ENCODE data around the gene TNIK. TPM values are rescaled to one million over a fixed set of nuclear protein-coding genes. Genes with fewer than 3 reads are reported as not detected.

TNIK gene
- total and polyA plus RNA-seq, 2 of the 4 experiments (the other 2 are of a cell fraction): 3.4 to 6.3 TPM

- no peak for ATAC-seq (ENCODE audit: low read depth)
- POLR2A ChIA-PET (ENCODE audit: unreplicated experiment): no interaction called here
- no peak for DNase-seq
- peaks cover 3% of the 10 kb centered on the region for H3K9me1 ChIP-seq (ENCODE audit: insufficient read depth, low read length)
- no peak overlapping the region for H4K8ac ChIP-seq (ENCODE audit: low read depth in 2 of 2, low read length in 2 of 2)
- no peaks in the 10 kb centered on the region for H4K20me1 ChIP-seq (ENCODE audit: insufficient read depth, low read length)
- H3K4me3 ChIP-seq (ENCODE audit: insufficient read depth, low read depth, low read length): no peak overlapping the region
- no peaks in the 10 kb centered on the region for H3K27me3 ChIP-seq (ENCODE audit: control insufficient read depth, insufficient read depth, low read length)
- H4K5ac ChIP-seq (ENCODE audit: low read depth, low read length): no peak overlapping the region
- H3K9ac ChIP-seq (ENCODE audit: low read depth, low read length): no peak overlapping the region
- H3K23ac ChIP-seq (ENCODE audit: low read depth, low read length): no peak overlapping the region
- H2BK5ac ChIP-seq (ENCODE audit: low read depth, low read length, poor library complexity, severe bottlenecking): no peak overlapping the region
- H3K14ac ChIP-seq (replicated peaks; ENCODE audit: low read depth, low read length): no peak overlapping the region
- H3K4ac ChIP-seq (ENCODE audit: low read depth, low read length): no peak overlapping the region
- H2AK9ac ChIP-seq (replicated peaks; ENCODE audit: low read depth, low read length, poor library complexity): no peak overlapping the region
- no TSS peak for BruUV-seq (replicated peaks)
- H3K79me1 ChIP-seq (ENCODE audit: low read depth in 1 of 2, low read length in 2 of 2): peaks cover 0 to 3% of the 10 kb centered on the region in 2 experiments; a peak in 1 of 4 replicates
- no peak overlapping the region for H4K91ac ChIP-seq (ENCODE audit: insufficient read depth, low read depth, low read length)
- no peak overlapping the region for H2BK20ac ChIP-seq (ENCODE audit: low read depth, low read length)
- WGBS, 2 experiments (ENCODE audit: extremely low coverage in 2 of 2, insufficient read length in 1 of 2): no CpG with 5 or more reads among the region's 3 CpGs
- TF ChIP-seq NFE2L2 (IDR thresholded peaks at IDR 0.05; ENCODE audit: low read depth, low read length): no peak
- no peak for TF ChIP-seq MXI1 (IDR thresholded peaks at IDR 0.05; ENCODE audit: borderline replicate concordance, low read depth, low read length)
- no peak for TF ChIP-seq CHD1 (IDR thresholded peaks at IDR 0.05; ENCODE audit: low read depth, low read length)
- no peak for TF ChIP-seq MAZ (IDR thresholded peaks at IDR 0.05; ENCODE audit: borderline replicate concordance, low read depth, low read length)
- no peak overlapping the region for H2AK5ac ChIP-seq (ENCODE audit: low read depth, low read length)
- H3K18ac ChIP-seq (ENCODE audit: low read depth, low read length): no peak overlapping the region
- CTCF ChIA-PET: no interaction called here
- intact Hi-C loops (cut with micrococcal nuclease): no loop called here
- H2BK120ac ChIP-seq (ENCODE audit: low read depth, low read length): no peak overlapping the region
- no peak overlapping the region for H2AFZ ChIP-seq (replicated peaks; ENCODE audit: low read length, poor library complexity)
- H3K36me3 ChIP-seq (ENCODE audit: control insufficient read depth, insufficient read depth, low read length): no peaks in the 10 kb centered on the region
- dilution Hi-C loops (cut with HindIII; ENCODE audit: low sequenced_read_pairs, unreplicated experiment): no loop called here
- peaks cover 2% of the 10 kb centered on the region; the same call in 1 of the 2 replicates for H3K4me1 ChIP-seq (ENCODE audit: control insufficient read depth, insufficient read depth, low read length)
- H3K4me2 ChIP-seq (ENCODE audit: low read depth, low read length): no peak overlapping the region
- no peak overlapping the region for H2BK15ac ChIP-seq (ENCODE audit: low read depth, low read length)
- no peak overlapping the region for H3K27ac ChIP-seq (ENCODE audit: insufficient read depth, low read length)
- in situ Hi-C loops (cut with MboI; ENCODE audit: low sequenced_read_pairs): no loop called here
- no peaks in the 10 kb centered on the region for H3K9me3 ChIP-seq (ENCODE audit: control insufficient read depth, insufficient read depth, low read length)
- H3K56ac ChIP-seq (ENCODE audit: extremely low read depth, insufficient read depth, low read length): no peak overlapping the region
Observed at GRCh38 chr3:171397089-171397488, 63.1 kb downstream of the TNIK start.

Measured in IMR-90 (cell line).